GM06990 (cell line): Measurements from ENCODE around the gene BAHCC1.

ENCODE experiments used
- DNase-seq: peaks from one replicate; pipeline ENCODE4 v3.0.0-alpha.2; 2011; ENCODE audit not compliant: insufficient read length; ENCODE audit errors: extremely low read depth
- H3K27me3 ChIP-seq: replicated peaks from 2 replicates; pipeline ENCODE4 v1.6.0; 2011; ENCODE audit warnings: low read length; ENCODE audit not compliant: control insufficient read depth, insufficient read depth
- H3K36me3 ChIP-seq: 2 replicates; pipeline ENCODE4 v1.5.1; 2011; ENCODE audit warnings: low read length; ENCODE audit not compliant: control insufficient read depth, insufficient read depth
- H3K4me3 ChIP-seq: replicated peaks from 2 replicates; pipeline ENCODE4 v1.5.1; 2011; ENCODE audit warnings: low read depth, mild to moderate bottlenecking, control low read depth, low read length
- CTCF ChIP-seq: IDR thresholded peaks from 2 replicates; pipeline ENCODE4 v1.5.1; 2011; ENCODE audit warnings: low read length, control low read depth, mild to moderate bottlenecking, inconsistent platforms; ENCODE audit not compliant: insufficient read depth, poor library complexity, severe bottlenecking

The BAHCC1 gene

DNA sequence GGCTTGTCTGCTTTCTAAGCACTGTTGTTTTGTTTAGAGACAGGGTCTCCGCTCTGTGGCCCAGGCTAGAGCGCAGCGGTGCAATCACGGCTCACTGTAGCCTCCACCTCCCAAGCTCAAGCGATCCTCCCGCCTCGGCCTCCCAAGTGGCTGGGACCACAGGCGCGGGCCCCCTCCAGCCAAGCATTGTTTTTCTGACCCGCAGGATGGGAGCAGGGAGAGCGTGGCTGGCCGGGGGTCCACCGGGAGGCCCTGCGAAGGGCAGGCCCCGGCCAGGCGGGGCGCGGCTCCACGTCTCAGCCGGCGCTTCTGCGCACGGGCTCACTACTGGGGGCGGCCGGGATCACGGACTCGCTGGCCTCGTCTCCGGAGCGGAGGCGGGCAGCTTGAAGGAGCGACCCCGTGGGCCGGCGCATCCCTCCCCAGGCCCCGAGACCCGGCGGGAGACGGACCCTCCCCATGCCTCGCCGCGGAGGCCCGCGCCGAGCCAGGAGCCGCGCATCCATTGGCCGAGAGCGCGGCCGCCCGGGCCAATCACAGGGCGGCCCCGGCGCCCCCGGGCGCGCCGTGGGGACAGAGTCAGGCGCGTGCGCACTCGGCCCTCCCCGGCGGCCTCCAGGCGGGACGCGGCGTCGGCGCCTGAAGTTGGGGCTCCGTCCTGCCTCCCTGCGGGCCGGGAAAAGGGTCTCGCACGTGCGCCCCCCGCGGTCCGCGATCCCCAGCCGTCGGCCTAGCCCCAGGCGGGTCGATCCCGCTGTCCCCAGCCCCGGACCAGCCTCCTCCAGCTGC is 92.4 kb downstream of the BAHCC1 start:
- no peak for TF ChIP-seq CTCF
- H3K27me3 ChIP-seq, result peaks cover 2% of the 10 kb centered on the region; the same call in 1 of the 2 replicates
- no peaks in the 10 kb centered on the region for H3K36me3 ChIP-seq
- peak overlapping the region; percentile 64 for H3K4me3 ChIP-seq
- DNase-seq, result peak; percentile 85

- H3K36me3 ChIP-seq, result no peaks in the 10 kb centered on the region
- H3K4me3 ChIP-seq, result peak overlapping the region; percentile 64
- H3K27me3 ChIP-seq, result no peaks in the 10 kb centered on the region; the same call in 1 of the 2 replicates
- peak; percentile 11 for TF ChIP-seq CTCF
- DNase-seq, result no peak
Measured at GRCh38 chr17:81488276-81488860, 93.1 kb downstream of the BAHCC1 start.

DNA sequence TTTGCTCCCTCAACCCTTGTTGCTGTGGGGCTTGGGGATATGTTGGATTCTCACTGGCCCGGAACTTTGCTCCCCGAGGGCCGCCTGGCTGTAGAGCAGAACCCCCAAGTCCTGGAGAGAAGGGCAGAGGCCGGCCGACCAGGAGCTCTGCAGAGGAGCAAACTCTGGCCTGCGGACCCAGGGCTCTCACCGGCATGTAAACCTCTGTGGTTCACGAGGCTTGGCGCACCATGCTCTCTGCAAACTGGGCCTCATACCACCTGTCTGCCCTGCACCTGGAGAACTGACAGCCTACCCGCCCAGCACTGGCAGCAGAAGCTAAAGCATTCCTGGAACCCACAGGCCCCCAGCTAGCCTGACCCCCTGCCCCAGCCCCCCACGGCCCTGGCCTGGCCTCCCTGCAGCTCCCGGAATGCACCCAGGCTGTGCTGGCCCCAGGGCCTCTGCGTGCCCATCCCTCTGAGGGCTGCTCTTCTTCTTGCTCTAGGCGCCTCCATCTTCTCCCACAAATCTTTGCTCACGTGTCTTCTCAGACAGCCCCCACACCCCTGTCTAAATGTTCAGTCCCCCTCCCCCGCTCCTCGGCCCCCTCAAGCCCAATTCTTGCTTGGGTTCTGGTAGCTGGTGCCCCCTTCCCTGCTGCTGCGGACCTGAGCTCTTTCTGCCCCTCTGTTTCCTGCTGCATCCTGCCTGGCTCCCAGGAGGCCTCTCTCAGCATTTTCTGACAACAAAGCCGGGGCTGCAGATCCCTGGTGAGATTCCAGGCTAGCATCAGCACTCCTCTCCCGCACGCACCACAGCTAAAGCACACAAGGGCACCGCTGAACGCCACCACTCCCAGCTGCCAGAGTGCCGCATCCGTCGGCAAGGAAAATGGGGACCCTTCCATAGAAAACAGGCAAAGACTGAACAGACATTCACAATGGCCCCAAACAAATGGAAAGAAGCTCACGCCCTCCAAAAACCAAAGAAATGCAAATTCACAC is 94.0 kb downstream of the BAHCC1 start:
- no peak for DNase-seq
- no peak overlapping the region for H3K4me3 ChIP-seq
- no peak for TF ChIP-seq CTCF

DNA sequence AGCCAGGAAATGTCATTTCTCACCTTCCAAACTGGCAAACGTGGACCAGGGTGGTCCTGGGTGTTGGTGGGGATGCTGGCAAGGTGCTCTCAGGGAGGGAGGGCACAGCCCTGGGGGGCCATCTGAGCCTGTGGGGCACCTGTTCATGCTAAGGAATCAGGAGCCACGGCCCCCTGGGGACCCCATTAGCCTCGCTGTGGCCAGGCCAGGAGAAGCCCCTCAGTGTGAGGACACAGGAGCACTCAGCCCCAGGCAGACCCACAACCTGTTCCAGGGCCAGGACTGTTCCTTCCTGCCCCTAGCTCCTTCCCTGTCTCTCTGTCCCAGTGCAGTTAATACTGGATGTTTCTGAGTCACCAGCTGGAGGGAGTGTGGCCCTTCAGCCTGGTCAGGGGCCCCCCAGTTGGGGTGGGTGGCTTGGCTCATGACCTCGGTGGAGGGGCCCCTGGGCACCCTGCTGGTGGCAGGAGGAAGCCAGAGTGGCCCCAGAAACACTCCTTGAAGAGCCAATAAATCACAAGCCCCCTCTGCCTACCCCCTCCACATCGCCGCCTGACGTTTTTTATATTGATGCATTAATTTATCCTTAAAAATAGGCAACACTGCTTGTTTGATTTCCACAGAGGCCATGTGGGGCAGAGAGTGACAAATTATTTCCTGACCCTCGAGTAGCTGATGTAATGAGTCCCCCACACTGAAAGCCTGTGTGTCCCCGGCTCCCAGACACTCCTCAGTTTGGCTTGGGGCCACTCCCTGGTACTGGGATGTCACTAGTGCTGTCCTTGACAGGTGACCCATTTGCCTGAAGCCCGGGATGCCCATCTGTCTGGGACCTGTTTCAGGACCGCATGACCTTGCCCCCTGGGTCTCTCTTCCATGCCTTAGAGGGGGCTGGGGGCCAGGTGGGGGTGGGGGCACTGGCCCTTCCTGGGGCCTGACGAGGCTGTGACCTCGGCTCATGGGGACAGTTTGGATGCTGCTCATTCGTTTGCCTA is 95.0 kb downstream of the BAHCC1 start:
- H3K36me3 ChIP-seq, result no peaks in the 10 kb centered on the region
- no peaks in the 10 kb centered on the region; the same call in 1 of the 2 replicates for H3K27me3 ChIP-seq
- no peak overlapping the region for H3K4me3 ChIP-seq
- DNase-seq, result no peak
- no peak for TF ChIP-seq CTCF

More for the DNA sequence above, 94.0 kb downstream of the BAHCC1 start:
- Histone ChIP-seq H3K27me3 (no peaks in the 10 kb centered on the region; the same call in 1 of the 2 replicates), H3K36me3 (no peaks in the 10 kb centered on the region)

DNA sequence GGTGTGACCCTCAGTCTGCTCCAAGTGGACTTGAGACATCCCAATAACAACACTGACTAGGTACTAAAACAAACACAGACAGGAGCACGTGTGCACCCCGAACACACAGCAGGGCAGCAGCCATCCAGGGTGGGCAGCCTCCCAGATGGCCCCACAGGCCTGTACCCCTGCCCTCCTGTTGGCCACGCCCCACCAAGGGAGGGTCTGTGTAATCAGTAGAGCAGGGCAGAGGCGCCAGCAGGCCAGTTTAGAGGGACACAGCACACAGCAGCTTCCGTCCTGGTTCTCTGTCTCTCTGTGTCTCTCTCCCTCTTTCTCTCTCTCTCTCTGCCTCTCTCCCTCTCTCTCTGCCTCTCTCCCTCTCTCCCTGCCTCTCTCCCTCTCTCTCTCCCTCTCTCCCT is 95.9 kb downstream of the BAHCC1 start:
- TF ChIP-seq CTCF, result no peak
- DNase-seq, result no peak
- no peaks in the 10 kb centered on the region; the same call in 1 of the 2 replicates for H3K27me3 ChIP-seq
- no peaks in the 10 kb centered on the region for H3K36me3 ChIP-seq
- H3K4me3 ChIP-seq, result no peak overlapping the region
